ENCODE results near the gene PEF1. TPM values are rescaled to one million over a fixed set of nuclear protein-coding genes. Genes with fewer than 3 reads are reported as not detected.

Gene PEF1
- total RNA-seq, 1 donor = 99.7 TPM

DNA sequence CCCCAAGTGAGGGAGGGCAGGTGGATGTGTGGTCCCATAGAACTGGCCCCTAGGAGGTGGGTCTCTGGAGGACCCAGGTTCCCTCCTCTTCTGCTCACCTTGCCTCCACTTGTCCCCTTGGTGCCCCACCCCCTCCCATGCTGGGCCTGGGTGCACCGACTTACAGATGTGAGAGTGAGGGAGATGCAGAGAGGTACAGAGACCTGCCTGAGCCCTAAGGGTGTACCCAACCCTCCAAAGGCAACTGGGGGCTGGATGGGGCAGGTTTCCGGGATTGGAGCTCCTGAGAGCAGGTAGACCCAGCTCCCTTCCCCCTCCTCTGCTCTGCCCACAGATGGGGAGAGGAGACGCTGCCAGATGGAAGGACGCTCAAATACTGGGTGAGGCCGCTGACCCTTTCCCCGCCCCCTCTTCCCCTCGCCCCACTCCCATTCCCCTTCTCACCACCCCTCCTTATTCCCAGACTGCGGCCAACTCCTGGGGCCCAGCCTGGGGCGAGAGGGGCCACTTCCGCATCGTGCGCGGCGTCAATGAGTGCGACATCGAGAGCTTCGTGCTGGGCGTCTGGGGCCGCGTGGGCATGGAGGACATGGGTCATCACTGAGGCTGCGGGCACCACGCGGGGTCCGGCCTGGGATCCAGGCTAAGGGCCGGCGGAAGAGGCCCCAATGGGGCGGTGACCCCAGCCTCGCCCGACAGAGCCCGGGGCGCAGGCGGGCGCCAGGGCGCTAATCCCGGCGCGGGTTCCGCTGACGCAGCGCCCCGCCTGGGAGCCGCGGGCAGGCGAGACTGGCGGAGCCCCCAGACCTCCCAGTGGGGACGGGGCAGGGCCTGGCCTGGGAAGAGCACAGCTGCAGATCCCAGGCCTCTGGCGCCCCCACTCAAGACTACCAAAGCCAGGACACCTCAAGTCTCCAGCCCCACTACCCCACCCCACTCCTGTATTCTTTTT lies 58.0 kb downstream of the PEF1 start:
- no peak for DNase-seq (ENCODE audit: low read depth)
- TF ChIP-seq, protein P1, sequence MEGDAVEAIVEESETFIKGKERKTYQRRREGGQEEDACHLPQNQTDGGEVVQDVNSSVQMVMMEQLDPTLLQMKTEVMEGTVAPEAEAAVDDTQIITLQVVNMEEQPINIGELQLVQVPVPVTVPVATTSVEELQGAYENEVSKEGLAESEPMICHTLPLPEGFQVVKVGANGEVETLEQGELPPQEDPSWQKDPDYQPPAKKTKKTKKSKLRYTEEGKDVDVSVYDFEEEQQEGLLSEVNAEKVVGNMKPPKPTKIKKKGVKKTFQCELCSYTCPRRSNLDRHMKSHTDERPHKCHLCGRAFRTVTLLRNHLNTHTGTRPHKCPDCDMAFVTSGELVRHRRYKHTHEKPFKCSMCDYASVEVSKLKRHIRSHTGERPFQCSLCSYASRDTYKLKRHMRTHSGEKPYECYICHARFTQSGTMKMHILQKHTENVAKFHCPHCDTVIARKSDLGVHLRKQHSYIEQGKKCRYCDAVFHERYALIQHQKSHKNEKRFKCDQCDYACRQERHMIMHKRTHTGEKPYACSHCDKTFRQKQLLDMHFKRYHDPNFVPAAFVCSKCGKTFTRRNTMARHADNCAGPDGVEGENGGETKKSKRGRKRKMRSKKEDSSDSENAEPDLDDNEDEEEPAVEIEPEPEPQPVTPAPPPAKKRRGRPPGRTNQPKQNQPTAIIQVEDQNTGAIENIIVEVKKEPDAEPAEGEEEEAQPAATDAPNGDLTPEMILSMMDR (IDR thresholded peaks at IDR 0.05; ENCODE audit: insufficient read depth, low read depth, low read length) = no peak
- H3K4me3 ChIP-seq (ENCODE audit: low read depth, low read length) = no peak overlapping the region

DNA sequence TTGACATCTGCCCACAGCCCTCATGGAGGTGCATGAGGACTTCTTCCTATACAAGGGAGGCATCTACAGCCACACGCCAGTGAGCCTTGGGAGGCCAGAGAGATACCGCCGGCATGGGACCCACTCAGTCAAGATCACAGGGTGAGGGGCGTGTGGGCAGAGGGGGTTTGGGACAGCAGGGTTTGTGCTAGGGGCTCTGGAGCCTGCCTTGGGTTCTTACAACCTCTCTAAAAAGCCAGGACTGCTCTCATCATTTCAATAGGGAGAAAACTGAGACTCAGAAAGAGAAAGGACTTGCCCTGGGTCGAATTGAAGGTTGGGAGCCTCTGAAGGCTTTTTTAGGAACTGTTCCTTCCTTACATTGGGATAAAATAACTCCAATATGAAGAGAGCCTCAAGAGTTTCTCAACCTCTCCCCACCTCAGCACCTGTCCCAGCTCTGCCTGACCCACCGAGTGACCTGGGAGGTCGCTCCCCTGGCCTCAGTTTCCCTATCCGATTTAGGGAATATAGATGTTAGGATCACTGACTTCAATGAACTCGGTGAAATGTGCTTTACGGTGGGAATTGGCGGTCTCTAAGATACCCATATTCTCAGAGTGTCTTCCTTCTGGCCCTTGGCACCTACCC lies 58.8 kb downstream of the PEF1 start:
- no peak overlapping the region for H3K4me3 ChIP-seq (ENCODE audit: low read depth, low read length)
- no peak for DNase-seq (ENCODE audit: low read depth)
- TF ChIP-seq, protein P1 (IDR thresholded peaks at IDR 0.05; ENCODE audit: insufficient read depth, low read depth, low read length) = no peak

DNA sequence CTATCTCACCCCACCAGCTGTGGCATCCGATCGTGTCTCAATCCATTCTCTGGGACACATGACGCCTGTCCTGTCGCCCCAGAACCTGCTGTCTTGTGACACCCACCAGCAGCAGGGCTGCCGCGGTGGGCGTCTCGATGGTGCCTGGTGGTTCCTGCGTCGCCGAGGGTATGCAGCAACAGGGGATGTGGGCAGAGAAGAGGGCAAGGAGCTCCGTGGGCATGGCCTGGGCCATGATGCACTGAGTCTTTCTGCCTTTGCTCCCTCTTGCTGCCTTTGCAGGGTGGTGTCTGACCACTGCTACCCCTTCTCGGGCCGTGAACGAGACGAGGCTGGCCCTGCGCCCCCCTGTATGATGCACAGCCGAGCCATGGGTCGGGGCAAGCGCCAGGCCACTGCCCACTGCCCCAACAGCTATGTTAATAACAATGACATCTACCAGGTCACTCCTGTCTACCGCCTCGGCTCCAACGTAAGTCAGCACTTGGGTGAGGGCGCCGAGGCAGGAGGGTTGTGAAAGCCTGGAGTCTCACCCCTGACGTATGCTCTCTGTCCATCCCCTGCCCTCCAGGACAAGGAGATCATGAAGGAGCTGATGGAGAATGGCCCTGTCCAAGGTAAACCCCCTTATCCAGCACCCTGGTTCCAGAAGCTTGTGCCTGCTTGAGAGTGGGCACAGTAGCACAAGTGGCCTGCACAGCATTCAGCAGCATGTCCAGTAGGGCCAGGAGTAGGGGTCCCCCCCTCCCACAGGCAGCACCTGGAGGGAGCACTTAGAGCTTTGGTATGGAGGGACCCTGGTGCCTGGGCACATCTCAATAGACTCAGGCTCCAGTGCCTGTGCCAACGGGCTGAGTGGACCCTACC lies 59.6 kb downstream of the PEF1 start:
- H3K4me3 ChIP-seq (ENCODE audit: low read depth, low read length) = no peak overlapping the region
- DNase-seq (ENCODE audit: low read depth) = no peak
- TF ChIP-seq, protein P1 (IDR thresholded peaks at IDR 0.05; ENCODE audit: insufficient read depth, low read depth, low read length) = no peak

DNA sequence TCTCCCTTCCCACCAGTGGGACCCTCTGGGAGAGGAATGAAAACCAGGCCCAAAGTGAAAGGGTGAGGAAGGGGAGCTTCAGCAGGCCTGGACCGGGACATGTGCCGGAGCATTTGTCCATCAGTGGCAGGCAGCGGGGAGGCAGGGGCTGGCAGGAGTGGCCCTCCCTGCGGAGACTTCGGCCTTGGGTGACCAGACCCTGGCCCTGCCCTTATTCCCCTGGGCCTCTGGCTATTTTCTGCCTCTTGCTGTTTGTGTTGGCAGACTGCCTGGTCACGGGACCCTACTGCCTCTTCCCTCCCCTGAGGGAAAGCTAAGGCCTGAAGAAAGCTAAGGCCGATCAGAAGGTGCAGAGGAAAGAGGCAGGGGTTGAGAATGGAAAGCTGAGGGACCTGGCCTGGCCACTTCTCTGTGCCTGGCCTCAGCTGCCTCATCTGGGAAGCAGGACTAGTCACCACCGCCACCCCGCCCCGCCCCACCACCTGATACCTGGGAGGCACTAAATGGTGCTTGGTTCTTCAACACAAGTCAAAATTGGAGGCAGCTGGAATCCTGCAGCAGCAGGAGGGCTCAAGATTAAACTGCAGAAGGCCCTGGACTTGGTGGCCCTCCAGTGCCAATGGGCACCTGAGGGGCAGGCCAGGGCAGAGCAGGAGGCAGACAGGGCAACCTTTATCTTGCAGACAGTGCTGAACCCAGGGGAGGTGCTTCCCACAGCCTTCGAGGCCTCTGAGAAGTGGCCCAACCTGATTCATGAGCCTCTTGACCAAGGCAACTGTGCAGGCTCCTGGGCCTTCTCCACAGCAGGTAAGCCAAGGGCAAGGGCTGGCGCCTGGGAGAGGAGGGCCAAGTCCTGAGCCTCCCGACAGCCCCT lies 60.4 kb downstream of the PEF1 start:
- TF ChIP-seq, protein P1 (IDR thresholded peaks at IDR 0.05; ENCODE audit: insufficient read depth, low read depth, low read length) = no peak
- H3K4me3 ChIP-seq (ENCODE audit: low read depth, low read length) = no peak overlapping the region
- peak; percentile 79 for DNase-seq (ENCODE audit: low read depth)

DNA sequence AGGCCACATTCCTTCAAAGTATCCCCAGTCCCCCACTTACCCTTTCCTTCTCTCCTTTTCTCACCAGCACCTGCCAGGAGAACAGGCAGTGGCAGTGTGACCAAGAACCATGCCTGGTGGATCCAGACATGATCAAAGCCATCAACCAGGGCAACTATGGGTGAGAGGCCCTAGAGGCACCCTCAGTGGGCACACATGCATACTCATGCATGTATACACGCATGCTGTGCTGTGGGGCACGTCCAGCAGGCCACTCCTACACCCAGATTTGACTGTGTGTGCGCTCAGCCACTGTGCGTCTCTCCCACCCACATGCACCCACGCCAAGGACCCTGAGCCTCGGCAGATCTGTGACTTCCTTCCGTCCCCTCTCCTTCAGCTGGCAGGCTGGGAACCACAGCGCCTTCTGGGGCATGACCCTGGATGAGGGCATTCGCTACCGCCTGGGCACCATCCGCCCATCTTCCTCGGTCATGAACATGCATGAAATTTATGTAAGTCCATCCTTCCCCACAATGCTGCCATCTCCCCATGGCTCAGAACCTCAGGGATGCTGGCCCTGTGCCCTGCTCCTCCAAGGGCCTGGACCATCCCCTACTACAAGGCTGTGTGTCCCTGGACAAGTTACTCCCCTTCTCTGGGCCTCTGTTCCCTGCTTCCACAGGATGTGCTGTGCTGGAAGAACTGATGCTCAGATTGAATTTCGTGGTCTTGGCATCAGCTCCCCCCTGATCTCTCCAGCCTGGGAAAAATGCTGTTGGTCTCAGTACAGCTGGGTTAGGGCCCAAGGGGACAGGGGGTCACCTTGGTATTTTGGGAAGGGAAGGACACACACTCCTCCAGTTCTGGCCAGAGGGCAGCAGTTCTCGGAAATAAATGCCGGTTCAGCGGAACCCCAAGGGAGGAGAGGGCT lies 61.3 kb downstream of the PEF1 start:
- TF ChIP-seq, protein P1 (IDR thresholded peaks at IDR 0.05; ENCODE audit: insufficient read depth, low read depth, low read length) = no peak
- no peak for DNase-seq (ENCODE audit: low read depth)
- no peak overlapping the region for H3K4me3 ChIP-seq (ENCODE audit: low read depth, low read length)
